ENCODE measurements around the gene LRRFIP1.

DNA sequence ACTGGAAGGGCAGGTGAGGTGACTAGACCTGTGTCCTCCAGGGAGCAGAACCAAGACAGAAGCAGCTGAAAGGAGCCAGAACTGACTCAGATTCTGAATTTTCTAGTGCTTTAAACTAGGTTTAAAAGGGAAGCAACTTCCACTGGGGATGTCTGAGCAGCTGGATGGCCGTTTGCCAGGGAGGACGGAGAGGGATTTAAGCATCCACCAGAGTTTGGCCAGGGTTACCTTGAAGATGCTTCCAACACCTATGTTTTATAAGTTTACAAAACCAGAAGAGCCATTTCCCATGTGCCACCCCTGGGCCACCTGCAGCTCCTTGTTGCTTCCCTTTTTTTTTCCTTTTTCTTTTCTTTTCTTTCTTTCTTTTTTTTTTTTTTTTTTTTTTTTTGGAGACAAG lies 122.6 kb downstream of the LRRFIP1 start:
- TF ChIP-seq, protein P1, sequence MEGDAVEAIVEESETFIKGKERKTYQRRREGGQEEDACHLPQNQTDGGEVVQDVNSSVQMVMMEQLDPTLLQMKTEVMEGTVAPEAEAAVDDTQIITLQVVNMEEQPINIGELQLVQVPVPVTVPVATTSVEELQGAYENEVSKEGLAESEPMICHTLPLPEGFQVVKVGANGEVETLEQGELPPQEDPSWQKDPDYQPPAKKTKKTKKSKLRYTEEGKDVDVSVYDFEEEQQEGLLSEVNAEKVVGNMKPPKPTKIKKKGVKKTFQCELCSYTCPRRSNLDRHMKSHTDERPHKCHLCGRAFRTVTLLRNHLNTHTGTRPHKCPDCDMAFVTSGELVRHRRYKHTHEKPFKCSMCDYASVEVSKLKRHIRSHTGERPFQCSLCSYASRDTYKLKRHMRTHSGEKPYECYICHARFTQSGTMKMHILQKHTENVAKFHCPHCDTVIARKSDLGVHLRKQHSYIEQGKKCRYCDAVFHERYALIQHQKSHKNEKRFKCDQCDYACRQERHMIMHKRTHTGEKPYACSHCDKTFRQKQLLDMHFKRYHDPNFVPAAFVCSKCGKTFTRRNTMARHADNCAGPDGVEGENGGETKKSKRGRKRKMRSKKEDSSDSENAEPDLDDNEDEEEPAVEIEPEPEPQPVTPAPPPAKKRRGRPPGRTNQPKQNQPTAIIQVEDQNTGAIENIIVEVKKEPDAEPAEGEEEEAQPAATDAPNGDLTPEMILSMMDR (IDR thresholded peaks at IDR 0.05): no peak
- TF ChIP-seq POLR2A (IDR thresholded peaks at IDR 0.05): no peak
